GM12874 (cell line): ENCODE measurements around the gene WFDC5.

Source experiments
- TF ChIP-seq, protein P1 (sequence below): IDR thresholded peaks from 2 replicates; pipeline ENCODE4 v1.5.1; 2011; ENCODE audit warnings: low read depth, mild to moderate bottlenecking, control low read depth, low read length, moderate library complexity; ENCODE audit not compliant: insufficient read depth

WFDC5 gene, protein sequence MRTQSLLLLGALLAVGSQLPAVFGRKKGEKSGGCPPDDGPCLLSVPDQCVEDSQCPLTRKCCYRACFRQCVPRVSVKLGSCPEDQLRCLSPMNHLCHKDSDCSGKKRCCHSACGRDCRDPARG

DNA sequence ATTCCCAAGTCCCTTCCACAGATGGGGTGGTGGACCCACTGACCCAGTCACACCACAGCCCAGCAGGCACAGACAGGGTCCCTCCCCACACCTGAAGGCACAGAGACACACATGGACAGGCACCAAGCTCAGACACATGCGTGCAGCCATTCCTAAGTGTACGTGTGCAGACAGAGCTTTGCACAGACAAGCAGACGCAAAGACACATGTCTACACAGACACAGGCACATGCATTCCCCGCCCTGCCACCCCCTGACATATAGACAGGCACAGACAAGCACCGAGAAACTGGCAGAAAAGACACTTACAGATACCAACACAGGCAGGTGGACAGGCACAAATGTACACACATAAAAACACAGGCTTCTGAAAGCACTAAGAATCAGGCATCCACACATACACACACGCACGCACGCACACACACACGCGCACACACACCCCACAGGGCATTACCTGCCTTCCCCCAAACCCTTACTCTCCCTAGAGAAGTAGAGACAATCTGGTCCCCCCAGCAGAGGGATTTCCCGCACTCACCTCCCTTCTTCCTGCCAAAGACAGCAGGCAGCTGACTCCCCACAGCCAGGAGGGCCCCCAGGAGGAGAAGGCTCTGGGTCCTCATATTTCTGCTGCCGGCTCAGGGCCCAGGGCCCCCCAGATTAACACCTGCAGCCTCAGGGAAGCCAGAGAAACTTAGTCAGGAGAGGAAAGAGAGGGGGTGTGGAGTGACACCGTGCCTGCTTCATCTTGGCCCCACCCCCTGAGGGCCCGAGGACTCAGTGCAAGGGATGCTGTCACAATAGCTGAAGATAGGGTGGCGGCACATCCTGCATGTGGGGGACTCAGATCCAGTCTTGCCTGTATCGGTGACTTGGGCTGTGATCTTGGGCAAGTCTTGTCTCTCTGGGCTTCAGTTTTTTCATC lies at the start of gene WFDC5:
WFDC5 (minus strand) TSS at position 710 of the 921 bp plus-strand sequence; CDS start at position 619, 91 bp downstream.
- TF ChIP-seq, protein P1, sequence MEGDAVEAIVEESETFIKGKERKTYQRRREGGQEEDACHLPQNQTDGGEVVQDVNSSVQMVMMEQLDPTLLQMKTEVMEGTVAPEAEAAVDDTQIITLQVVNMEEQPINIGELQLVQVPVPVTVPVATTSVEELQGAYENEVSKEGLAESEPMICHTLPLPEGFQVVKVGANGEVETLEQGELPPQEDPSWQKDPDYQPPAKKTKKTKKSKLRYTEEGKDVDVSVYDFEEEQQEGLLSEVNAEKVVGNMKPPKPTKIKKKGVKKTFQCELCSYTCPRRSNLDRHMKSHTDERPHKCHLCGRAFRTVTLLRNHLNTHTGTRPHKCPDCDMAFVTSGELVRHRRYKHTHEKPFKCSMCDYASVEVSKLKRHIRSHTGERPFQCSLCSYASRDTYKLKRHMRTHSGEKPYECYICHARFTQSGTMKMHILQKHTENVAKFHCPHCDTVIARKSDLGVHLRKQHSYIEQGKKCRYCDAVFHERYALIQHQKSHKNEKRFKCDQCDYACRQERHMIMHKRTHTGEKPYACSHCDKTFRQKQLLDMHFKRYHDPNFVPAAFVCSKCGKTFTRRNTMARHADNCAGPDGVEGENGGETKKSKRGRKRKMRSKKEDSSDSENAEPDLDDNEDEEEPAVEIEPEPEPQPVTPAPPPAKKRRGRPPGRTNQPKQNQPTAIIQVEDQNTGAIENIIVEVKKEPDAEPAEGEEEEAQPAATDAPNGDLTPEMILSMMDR = no peak

DNA sequence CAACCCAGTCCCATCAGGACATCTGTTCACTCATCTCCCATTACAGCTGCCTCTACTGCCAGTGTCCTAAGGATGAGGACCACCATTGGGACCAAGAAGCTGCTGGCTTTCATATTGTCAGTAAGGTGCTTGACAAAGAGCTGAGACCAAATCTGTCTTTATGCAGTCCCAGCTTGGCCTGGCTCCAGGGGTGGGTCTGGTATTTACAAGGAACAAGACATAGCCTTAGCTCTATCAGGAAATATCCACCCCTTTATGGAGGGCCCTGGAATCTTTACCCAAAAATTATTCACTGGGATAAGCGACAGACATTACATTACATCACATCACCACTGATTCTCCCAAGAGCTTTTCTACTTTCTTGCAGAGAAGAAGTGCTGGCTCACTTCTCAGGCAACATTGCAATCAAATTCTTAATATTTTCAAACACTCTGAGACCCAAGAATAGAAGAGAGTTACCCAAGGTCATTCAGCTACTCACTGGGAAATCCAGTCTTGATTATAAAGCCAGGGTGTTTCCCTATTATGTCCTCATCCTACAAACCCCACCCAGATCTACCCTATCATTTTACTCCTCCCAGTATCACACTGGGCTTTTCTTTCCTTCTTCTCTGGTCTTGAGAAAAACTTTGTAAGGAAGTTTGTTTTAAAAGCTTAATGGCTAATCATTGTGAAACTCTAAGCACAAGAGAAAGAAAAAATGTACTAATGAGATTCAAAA lies 48.3 kb upstream of the WFDC5 start:
- TF ChIP-seq, protein P1 = no peak

DNA sequence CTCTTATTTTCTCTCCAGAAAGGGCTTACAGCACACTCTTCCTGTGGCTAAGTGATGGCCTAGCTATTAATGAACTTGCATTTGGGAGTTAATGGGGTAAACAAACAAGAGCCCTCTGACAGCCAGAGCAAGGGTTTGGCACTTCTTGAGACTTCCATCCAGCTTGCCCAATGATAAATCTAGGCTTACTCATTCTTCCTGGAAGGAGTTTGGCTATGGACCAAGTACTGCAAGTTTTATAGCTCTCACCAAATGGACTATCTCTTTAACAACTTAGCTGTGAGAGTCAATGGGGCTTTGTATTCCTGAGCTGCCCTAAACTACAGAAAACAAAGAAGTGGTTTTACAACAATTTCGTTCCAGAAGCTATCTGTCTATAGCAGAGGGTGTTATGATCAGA lies 43.0 kb upstream of the WFDC5 start:
- TF ChIP-seq, protein P1 = no peak

DNA sequence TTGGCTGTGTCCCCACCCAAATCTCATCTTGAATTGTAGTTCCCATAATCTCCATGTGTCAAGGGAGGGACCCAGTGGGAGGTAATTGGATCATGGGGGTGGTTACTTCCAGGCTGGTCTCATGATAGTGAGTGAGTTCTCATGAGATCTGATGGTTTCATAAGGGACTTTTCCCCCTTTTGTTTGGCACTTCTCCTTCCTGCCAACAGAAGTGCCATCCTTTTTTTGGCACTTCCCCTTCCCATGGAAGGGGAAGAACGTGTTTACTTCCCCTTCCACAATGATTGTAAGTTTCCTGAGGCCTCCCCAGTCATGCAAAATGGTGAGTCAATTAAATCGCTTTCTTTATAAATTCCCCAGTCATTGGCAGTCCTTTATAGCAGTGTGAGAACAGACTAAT lies 41.7 kb upstream of the WFDC5 start:
- TF ChIP-seq, protein P1 = no peak

DNA sequence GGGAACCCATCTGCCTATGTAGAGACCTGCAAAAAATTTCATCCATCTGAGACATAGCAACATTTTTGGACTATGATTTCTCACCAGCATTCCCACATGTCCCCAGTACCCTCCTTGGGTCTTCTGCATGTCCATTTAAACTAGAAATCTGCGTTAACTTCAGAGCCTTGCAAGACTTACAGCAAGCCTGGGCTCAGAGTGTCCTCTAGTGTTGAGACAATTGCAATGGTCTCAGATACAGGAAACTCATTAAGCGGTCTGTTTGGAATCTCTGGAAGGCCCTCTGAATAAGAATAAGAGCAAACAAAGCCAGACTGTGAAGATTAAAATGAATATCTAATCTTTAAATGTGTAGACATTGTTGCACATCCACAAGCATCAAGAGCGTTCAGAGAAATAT lies 39.2 kb upstream of the WFDC5 start:
- TF ChIP-seq, protein P1 = no peak

DNA sequence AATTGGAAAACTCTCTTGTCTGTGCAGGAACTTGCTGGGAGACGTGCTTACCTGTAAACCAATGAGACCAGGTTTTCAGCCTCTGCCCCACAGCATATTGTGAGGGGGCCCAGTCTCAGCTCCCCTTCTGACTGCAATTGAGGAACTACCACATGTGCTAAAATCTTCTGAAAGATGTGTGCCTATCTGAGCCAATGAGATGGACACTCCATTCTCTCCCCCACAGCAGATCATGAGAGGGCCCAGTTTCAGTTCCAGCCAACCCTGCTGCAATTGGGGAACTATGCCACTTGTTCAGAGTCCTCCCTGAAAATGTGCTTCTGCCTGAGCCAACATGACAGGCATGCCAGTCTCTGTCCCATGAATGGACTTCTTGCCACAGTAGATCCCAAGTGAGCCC lies 38.8 kb upstream of the WFDC5 start:
- TF ChIP-seq, protein P1 = no peak

DNA sequence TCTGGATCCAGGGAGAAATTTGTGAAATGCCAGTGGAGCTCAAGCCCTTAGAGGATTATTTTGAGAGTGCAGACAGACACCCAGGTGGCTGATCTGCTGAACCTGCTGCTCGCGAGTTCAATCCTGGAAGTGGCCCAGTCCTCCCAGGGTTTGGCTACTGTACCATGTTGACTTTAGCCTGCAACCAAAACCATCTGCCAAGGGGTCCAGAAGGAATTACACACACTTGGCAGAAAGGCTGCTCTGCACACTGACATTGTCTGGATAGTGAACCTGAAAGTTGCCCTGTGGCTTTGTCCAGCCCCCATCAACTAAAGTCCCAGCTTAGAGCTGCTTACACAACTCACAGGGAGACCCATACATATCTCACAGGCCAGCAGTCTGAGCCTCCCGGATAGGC lies 38.2 kb upstream of the WFDC5 start:
- TF ChIP-seq, protein P1 = no peak
